ENCODE data around the gene CNTNAP2. TPM values are rescaled to one million over a fixed set of nuclear protein-coding genes. Genes with fewer than 3 reads are reported as not detected.

Gene CNTNAP2
- total RNA-seq, 2 experiments from 2014 or later = not detected

- peaks cover 5% of the 10 kb centered on the region for H3K27me3 Mint-ChIP-seq
- no peak overlapping the region for H3K4me3 Mint-ChIP-seq
- ATAC-seq (ENCODE audit: poor library complexity) = no peak
- no peak for DNase-seq
- ChIA-PET POLR2A (no interaction called here), CTCF (no interaction called here)
- Histone ChIP-seq H3K9me3 (ENCODE audit: control insufficient read depth in 1 of 2, insufficient read depth in 1 of 2, low read length in 2 of 2) (peaks cover 0 to 15% of the 10 kb centered on the region in 2 experiments), H3K27ac (ENCODE audit: low read depth in 1 of 2, low read length in 2 of 2) (no peak overlapping the region), H3K4me1 (ENCODE audit: insufficient read depth, low read length) (no peaks in the 10 kb centered on the region), H3K36me3 (ENCODE audit: insufficient read depth, low read length) (no peaks in the 10 kb centered on the region), H3K4me3 (ENCODE audit: low read length) (no peak overlapping the region), H3K27me3 (ENCODE audit: control insufficient read depth in 1 of 2, insufficient read depth in 2 of 2, low read length in 2 of 2) (peaks cover 0 to 2% of the 10 kb centered on the region in 2 experiments)
- H3K9me3 Mint-ChIP-seq = no peaks in the 10 kb centered on the region
- intact Hi-C loops (cut with DNase I, micrococcal nuclease) = no loop called here
- H3K36me3 Mint-ChIP-seq (ENCODE audit: low read depth) = no peaks in the 10 kb centered on the region
- no peak overlapping the region for H3K27ac Mint-ChIP-seq
- no peak for TF ChIP-seq CTCF (IDR thresholded peaks at IDR 0.05)
- no peaks in the 10 kb centered on the region for H3K4me1 Mint-ChIP-seq (ENCODE audit: low read depth)
Measured at GRCh38 chr7:148325208-148325607, 2208.6 kb downstream of the CNTNAP2 start.

GRCh38 chr7:148327379-148327778 lies 2210.8 kb downstream of the CNTNAP2 start:
- Mint-ChIP-seq H3K9me3 (no peaks in the 10 kb centered on the region), H3K4me1 (ENCODE audit: low read depth) (no peaks in the 10 kb centered on the region), H3K36me3 (ENCODE audit: low read depth) (no peaks in the 10 kb centered on the region), H3K4me3 (no peak overlapping the region), H3K27ac (no peak overlapping the region), H3K27me3 (peaks cover 6% of the 10 kb centered on the region)
- H3K27me3 ChIP-seq (ENCODE audit: control insufficient read depth in 1 of 2, insufficient read depth in 2 of 2, low read length in 2 of 2) = peaks cover 0 to 2% of the 10 kb centered on the region in 2 experiments
- ChIA-PET POLR2A (no interaction called here), CTCF (no interaction called here)
- H3K4me1 ChIP-seq (ENCODE audit: insufficient read depth, low read length) = no peaks in the 10 kb centered on the region
- H3K9me3 ChIP-seq (ENCODE audit: control insufficient read depth in 1 of 2, insufficient read depth in 1 of 2, low read length in 2 of 2) = peaks cover 0 to 24% of the 10 kb centered on the region in 2 experiments
- H3K36me3 ChIP-seq (ENCODE audit: insufficient read depth, low read length) = no peaks in the 10 kb centered on the region
- DNase-seq = no peak
- H3K27ac ChIP-seq (ENCODE audit: low read depth in 1 of 2, low read length in 2 of 2) = no peak overlapping the region
- ATAC-seq (ENCODE audit: poor library complexity) = no peak
- intact Hi-C loops (cut with DNase I, micrococcal nuclease) = no loop called here
- TF ChIP-seq CTCF (IDR thresholded peaks at IDR 0.05) = no peak
- no peak overlapping the region for H3K4me3 ChIP-seq (ENCODE audit: low read length)

- H3K9me3 ChIP-seq (ENCODE audit: control insufficient read depth in 1 of 2, insufficient read depth in 1 of 2, low read length in 2 of 2) = peaks cover 0 to 24% of the 10 kb centered on the region in 2 experiments
- intact Hi-C loops (cut with DNase I, micrococcal nuclease) = no loop called here
- no peak overlapping the region for H3K27ac ChIP-seq (ENCODE audit: low read depth in 1 of 2, low read length in 2 of 2)
- Mint-ChIP-seq H3K27ac (no peak overlapping the region), H3K9me3 (no peaks in the 10 kb centered on the region), H3K4me3 (no peak overlapping the region), H3K27me3 (peaks cover 17% of the 10 kb centered on the region), H3K36me3 (ENCODE audit: low read depth) (no peaks in the 10 kb centered on the region), H3K4me1 (ENCODE audit: low read depth) (no peaks in the 10 kb centered on the region)
- POLR2A ChIA-PET = no interaction called here
- H3K36me3 ChIP-seq (ENCODE audit: insufficient read depth, low read length) = no peaks in the 10 kb centered on the region
- H3K27me3 ChIP-seq (ENCODE audit: control insufficient read depth in 1 of 2, insufficient read depth in 2 of 2, low read length in 2 of 2) = peaks cover 0 to 2% of the 10 kb centered on the region in 2 experiments
- no peaks in the 10 kb centered on the region for H3K4me1 ChIP-seq (ENCODE audit: insufficient read depth, low read length)
- DNase-seq (no peak), ATAC-seq (ENCODE audit: poor library complexity) (no peak)
- no peak for TF ChIP-seq CTCF (IDR thresholded peaks at IDR 0.05)
- CTCF ChIA-PET = no interaction called here
- no peak overlapping the region for H3K4me3 ChIP-seq (ENCODE audit: low read length)
Measured at GRCh38 chr7:148328906-148329305, 2212.3 kb downstream of the CNTNAP2 start.

All from CD4-positive, alpha-beta T cell (primary cell).